ENCODE measurements around the gene RSPO4.

GRCh38 chr20:965956-966355, 36.2 kb downstream of the RSPO4 start:
- TF ChIP-seq CTCF (IDR thresholded peaks at IDR 0.05; ENCODE audit: low read depth, low read length) = no peak
- no peak for TF ChIP-seq EZH2phosphoT487 (IDR thresholded peaks at IDR 0.05; ENCODE audit: low read depth)
